ENCODE measurements around the gene AGBL5. TPM values are rescaled to one million over a fixed set of nuclear protein-coding genes. Genes with fewer than 3 reads are reported as not detected.

Gene AGBL5
- total RNA-seq, 1 donor = 35.0 TPM

DNA sequence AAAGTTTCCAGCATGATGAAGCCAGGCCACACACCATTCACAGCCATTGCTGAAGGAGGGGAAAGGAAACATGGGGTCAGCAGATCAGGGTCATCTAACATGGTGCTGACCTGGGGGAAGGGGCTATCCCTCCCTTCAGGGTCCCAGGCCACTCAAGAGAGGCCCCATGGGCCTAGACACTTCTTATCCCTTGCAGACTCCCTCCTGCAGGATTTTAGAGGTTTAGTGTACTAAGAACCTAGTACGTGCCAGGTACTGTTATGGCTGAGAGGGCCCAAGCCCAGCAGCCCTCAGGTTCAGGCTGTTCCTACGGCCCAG is 43.9 kb downstream of the AGBL5 start:
- no peak for DNase-seq (ENCODE audit: low read depth)
- TF ChIP-seq, protein P1, sequence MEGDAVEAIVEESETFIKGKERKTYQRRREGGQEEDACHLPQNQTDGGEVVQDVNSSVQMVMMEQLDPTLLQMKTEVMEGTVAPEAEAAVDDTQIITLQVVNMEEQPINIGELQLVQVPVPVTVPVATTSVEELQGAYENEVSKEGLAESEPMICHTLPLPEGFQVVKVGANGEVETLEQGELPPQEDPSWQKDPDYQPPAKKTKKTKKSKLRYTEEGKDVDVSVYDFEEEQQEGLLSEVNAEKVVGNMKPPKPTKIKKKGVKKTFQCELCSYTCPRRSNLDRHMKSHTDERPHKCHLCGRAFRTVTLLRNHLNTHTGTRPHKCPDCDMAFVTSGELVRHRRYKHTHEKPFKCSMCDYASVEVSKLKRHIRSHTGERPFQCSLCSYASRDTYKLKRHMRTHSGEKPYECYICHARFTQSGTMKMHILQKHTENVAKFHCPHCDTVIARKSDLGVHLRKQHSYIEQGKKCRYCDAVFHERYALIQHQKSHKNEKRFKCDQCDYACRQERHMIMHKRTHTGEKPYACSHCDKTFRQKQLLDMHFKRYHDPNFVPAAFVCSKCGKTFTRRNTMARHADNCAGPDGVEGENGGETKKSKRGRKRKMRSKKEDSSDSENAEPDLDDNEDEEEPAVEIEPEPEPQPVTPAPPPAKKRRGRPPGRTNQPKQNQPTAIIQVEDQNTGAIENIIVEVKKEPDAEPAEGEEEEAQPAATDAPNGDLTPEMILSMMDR (IDR thresholded peaks at IDR 0.05; ENCODE audit: insufficient read depth, low read depth, low read length) = no peak
- H3K4me3 ChIP-seq (ENCODE audit: low read depth, low read length) = no peak overlapping the region

DNA sequence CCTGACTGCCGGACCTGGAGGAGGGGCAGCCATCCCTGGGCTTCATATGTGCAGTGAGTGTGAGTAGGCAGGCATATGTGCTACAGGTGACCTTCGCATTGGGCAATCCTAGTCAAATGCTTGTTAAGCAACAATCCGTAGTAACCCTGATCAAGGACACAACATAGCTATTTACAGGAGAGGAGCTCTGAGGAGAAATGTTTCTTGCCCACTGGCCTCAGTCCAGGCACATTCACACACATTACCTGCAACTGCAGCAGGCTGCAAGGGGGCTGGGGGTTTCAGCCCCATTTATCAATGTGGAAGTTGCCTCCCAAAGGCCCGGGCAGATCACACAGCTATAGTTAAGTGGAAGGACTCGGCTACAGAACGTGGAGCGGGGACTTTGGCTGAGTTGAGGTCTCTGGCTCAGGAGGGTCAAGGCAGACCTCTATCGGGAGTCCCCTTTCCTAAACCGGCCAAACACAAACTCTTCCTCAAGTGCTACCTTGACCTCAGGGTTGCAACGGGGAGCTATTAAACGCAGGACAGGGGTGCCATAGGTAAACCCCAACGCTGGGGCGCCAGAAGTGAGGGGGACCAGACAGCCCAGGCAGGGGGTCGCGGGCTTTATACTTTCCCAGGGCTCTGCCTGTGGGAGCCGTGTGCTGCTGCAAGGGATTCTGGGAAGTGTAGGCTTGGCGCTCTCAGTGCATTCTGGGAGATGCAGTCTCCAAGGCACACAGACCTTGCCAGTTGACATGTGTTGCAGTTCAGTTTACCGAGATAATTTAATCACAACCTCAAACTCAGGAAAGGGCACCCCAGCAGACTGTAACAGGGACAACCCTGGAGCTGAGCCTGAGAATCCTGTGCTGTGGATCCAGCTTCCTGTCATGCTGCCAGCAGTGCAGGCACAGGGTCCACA is 44.5 kb downstream of the AGBL5 start:
- TF ChIP-seq, protein P1 (IDR thresholded peaks at IDR 0.05; ENCODE audit: insufficient read depth, low read depth, low read length) = no peak
- H3K4me3 ChIP-seq (ENCODE audit: low read depth, low read length) = peak overlapping the region; percentile 20
- DNase-seq (ENCODE audit: low read depth) = peak; percentile 51

DNA sequence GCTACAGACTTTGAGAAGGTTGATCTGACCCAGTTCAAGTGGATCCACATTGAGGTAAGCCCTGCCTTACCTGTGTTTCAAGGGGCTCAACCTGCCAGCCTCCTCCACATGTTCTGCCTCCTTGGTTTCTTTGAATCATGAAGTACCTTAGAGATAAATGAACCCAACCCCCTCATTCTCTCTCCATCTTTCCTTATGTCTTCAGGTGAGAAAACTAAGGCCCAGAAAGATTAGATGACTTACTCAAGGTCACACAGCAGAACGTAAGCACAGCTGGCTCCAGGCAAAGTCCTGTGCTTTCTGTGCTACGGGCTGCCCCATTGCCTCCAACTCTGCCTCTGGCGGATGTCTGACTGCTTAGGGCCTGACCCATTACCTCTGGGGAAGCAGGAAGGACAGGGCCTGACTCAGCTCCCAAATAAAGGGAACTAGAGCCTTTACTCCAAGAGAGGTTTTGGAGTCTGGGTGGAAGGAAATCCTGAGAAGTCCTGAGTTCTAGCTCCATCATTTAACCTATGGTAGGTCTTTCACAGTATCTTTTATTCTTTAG is 45.4 kb downstream of the AGBL5 start:
- TF ChIP-seq, protein P1 (IDR thresholded peaks at IDR 0.05; ENCODE audit: insufficient read depth, low read depth, low read length) = no peak
- no peak for DNase-seq (ENCODE audit: low read depth)
- H3K4me3 ChIP-seq (ENCODE audit: low read depth, low read length) = no peak overlapping the region

DNA sequence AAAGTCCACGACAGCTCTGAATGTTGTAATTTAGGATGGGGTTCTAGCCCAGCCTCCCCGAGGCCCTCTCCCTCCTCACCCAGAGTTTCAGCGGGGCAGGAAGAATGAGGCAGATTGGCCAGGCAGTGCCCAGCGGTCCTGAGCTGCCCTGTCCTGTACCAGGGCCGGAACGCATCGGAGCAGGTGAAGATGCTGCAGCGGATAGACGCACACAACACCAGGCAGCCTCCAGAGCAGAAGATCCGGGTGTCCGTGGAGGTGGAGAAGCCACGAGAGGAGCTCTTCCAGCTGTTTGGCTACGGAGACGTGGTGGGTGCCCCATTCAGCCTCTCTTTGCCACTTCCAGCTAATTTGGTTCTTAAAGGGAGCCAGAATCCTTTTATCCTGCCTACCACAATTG is 45.9 kb downstream of the AGBL5 start:
- no peak for DNase-seq (ENCODE audit: low read depth)
- no peak overlapping the region for H3K4me3 ChIP-seq (ENCODE audit: low read depth, low read length)
- TF ChIP-seq, protein P1 (IDR thresholded peaks at IDR 0.05; ENCODE audit: insufficient read depth, low read depth, low read length) = no peak

DNA sequence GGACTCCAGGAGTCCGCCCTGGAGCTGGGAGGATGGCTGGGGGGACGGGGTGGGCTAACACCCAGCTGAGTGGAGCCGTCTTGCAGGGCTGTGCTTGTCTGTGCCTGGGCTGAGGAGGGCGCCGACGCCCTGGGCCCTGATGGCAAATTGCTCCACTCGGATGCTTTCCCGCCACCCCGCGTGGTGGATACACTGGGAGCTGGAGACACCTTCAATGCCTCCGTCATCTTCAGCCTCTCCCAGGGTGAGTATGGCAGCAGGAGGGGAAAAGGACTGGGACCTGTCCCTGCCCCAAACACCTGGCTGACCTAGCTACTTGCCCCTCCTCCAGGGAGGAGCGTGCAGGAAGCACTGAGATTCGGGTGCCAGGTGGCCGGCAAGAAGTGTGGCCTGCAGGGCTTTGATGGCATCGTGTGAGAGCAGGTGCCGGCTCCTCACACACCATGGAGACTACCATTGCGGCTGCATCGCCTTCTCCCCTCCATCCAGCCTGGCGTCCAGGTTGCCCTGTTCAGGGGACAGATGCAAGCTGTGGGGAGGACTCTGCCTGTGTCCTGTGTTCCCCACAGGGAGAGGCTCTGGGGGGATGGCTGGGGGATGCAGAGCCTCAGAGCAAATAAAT is 48.0 kb downstream of the AGBL5 start:
- H3K4me3 ChIP-seq (ENCODE audit: low read depth, low read length) = no peak overlapping the region
- no peak for DNase-seq (ENCODE audit: low read depth)
- TF ChIP-seq, protein P1 (IDR thresholded peaks at IDR 0.05; ENCODE audit: insufficient read depth, low read depth, low read length) = no peak

DNA sequence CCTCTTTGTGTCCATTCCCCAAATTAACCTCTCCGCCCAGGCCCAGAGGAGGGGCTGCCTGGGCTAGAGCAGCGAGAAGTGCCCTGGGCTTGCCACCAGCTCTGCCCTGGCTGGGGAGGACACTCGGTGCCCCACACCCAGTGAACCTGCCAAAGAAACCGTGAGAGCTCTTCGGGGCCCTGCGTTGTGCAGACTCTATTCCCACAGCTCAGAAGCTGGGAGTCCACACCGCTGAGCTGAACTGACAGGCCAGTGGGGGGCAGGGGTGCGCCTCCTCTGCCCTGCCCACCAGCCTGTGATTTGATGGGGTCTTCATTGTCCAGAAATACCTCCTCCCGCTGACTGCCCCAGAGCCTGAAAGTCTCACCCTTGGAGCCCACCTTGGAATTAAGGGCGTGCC is 48.6 kb downstream of the AGBL5 start:
- no peak for DNase-seq (ENCODE audit: low read depth)
- no peak overlapping the region for H3K4me3 ChIP-seq (ENCODE audit: low read depth, low read length)
- TF ChIP-seq, protein P1 (IDR thresholded peaks at IDR 0.05; ENCODE audit: insufficient read depth, low read depth, low read length) = no peak

Data from fibroblast of villous mesenchyme (primary cell).